Keratinocyte (primary cell): Measurements from ENCODE around the gene COMMD3.

ENCODE experiments used
- CTCF ChIP-seq, 3 experiments: IDR thresholded peaks in 1 of 3; conservative IDR thresholded peaks in 1 of 3; optimal IDR thresholded peaks in 1 of 3; 2 replicates in 2 of 3; 3 replicates in 1 of 3; pipeline versions ENCODE3 to v1.5.1; 2011; ENCODE audit warnings: low read length in 3 of 3, mild to moderate bottlenecking in 3 of 3, moderate library complexity in 2 of 3, control low read depth in 1 of 3, inconsistent platforms in 1 of 3; ENCODE audit not compliant: insufficient read depth in 2 of 3; ENCODE audit errors: extremely low read depth in 1 of 3
- EZH2 ChIP-seq: IDR thresholded peaks from one replicate; pipeline ENCODE4 v1.6.1; 2012; ENCODE audit warnings: inconsistent platforms, mild to moderate bottlenecking, low read length, moderate library complexity

DNA sequence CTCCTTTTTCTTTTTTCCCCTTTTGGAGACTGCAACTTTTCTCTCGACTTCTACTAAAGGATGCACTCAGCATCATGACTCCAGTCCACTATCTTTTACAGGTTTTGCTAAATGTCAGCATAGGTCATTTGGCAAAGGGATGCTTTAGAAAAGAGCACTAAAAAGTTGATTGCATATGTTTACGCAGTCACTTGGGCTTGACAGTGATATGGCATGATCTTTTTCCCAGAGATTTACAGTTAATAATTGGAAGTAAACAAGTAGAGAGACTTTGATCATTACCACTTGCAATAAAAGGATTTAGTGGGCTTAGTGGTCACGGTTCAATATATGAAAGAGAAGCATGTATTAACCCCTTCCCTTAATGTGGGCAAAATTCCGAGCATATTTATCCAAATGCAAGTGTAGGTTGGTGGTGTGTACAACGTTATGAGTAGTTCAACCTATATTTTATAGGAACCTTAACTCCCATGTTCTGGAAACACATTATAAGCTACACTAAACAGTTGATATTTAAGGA, 6.5 kb downstream of the COMMD3 start:
- no peak for TF ChIP-seq CTCF (optimal IDR thresholded peaks at IDR 0.05 in 1 of 3, IDR thresholded peaks at IDR 0.05 in 1 of 3, conservative IDR thresholded peaks at IDR 0.05 in 1 of 3; ENCODE audit: extremely low read depth in 1 of 3, insufficient read depth in 2 of 3, low read length in 3 of 3)
- no peak for TF ChIP-seq EZH2
